ENCODE results near the gene SVBP. TPM values are rescaled to one million over a fixed set of nuclear protein-coding genes. Genes with fewer than 3 reads are reported as not detected.

SVBP gene
- polyA plus RNA-seq, 3 donors: 19.5 to 56.1 (median 54.3) TPM

GRCh38 chr1:42769811-42770210, 47.4 kb downstream of the SVBP start:
- Histone ChIP-seq H3K27ac (ENCODE audit: low read depth in 1 of 2, low read length in 2 of 2) (no peak overlapping the region), H3K79me2 (ENCODE audit: insufficient read depth, low read length) (peaks cover 69% of the 10 kb centered on the region), H3K36me3 (replicated peaks in 1 of 2; ENCODE audit: control insufficient read depth in 1 of 2, insufficient read depth in 2 of 2, low read length in 2 of 2) (peaks cover 10 to 26% of the 10 kb centered on the region in 2 donors), H3K4me1 (ENCODE audit: control insufficient read depth in 1 of 2, insufficient read depth in 2 of 2, low read length in 2 of 2) (peaks cover 22 to 34% of the 10 kb centered on the region in 2 donors), H4K20me1 (ENCODE audit: insufficient read depth, low read length) (peaks cover 5% of the 10 kb centered on the region), H3K27me3 (ENCODE audit: control insufficient read depth in 2 of 2, insufficient read depth in 2 of 2, low read length in 2 of 2) (no peaks in the 10 kb centered on the region), H3K4me3 (replicated peaks in 1 of 3; ENCODE audit: low read depth in 2 of 3, low read length in 3 of 3) (no peak overlapping the region), H3K9me3 (replicated peaks in 1 of 2; ENCODE audit: control insufficient read depth in 1 of 2, insufficient read depth in 1 of 2, low read length in 2 of 2) (no peaks in the 10 kb centered on the region), H2AFZ (ENCODE audit: insufficient read depth, low read depth, low read length, poor library complexity, severe bottlenecking) (no peak overlapping the region), H3K9ac (ENCODE audit: insufficient read depth, low read length, poor library complexity, severe bottlenecking) (no peak overlapping the region), H3K4me2 (replicated peaks; ENCODE audit: extremely low read depth, low read length, poor library complexity, severe bottlenecking) (no peak overlapping the region)
- H3K4me3 Mint-ChIP-seq: no peak overlapping the region
- no peak for TF ChIP-seq CTCF (IDR thresholded peaks at IDR 0.05)
- WGBS (ENCODE audit: insufficient coverage): 100% methylated on average over 1 of the region's 3 CpGs
- H3K4me1 Mint-ChIP-seq: peaks cover 23% of the 10 kb centered on the region
- no peak overlapping the region for H3K27ac Mint-ChIP-seq
- no peaks in the 10 kb centered on the region for H3K27me3 Mint-ChIP-seq (ENCODE audit: low read depth in 3 of 3)
- no peaks in the 10 kb centered on the region for H3K9me3 Mint-ChIP-seq
- intact Hi-C loops (cut with micrococcal nuclease): loop anchor here (5.0 to 10.0 kb wide), 8 partner anchors 47 to 435 kb away; partner anchors contain the start of genes FOXJ3 (in 2 of the 2), ZNF691 (in 2 of the 2), CCDC30 (in 1 of the 2) and CFAP57 (in 1 of the 2)
- no peak for DNase-seq
- peaks cover 22 to 35% of the 10 kb centered on the region in 2 donors for H3K36me3 Mint-ChIP-seq

- Histone ChIP-seq H3K27ac (ENCODE audit: low read depth in 1 of 2, low read length in 2 of 2) (no peak overlapping the region), H3K4me1 (ENCODE audit: control insufficient read depth in 1 of 2, insufficient read depth in 2 of 2, low read length in 2 of 2) (peaks cover 24 to 39% of the 10 kb centered on the region in 2 donors), H3K4me3 (replicated peaks in 1 of 3; ENCODE audit: low read depth in 2 of 3, low read length in 3 of 3) (peak overlapping the region in 1 of 3 experiments; percentile 87), H3K4me2 (replicated peaks; ENCODE audit: extremely low read depth, low read length, poor library complexity, severe bottlenecking) (peak overlapping the region; percentile 98), H3K79me2 (ENCODE audit: insufficient read depth, low read length) (peaks cover 85% of the 10 kb centered on the region), H3K27me3 (ENCODE audit: control insufficient read depth in 2 of 2, insufficient read depth in 2 of 2, low read length in 2 of 2) (no peaks in the 10 kb centered on the region), H3K9ac (ENCODE audit: insufficient read depth, low read length, poor library complexity, severe bottlenecking) (no peak overlapping the region), H2AFZ (ENCODE audit: insufficient read depth, low read depth, low read length, poor library complexity, severe bottlenecking) (peak overlapping the region; percentile 94), H4K20me1 (ENCODE audit: insufficient read depth, low read length) (peaks cover 12% of the 10 kb centered on the region), H3K36me3 (replicated peaks in 1 of 2; ENCODE audit: control insufficient read depth in 1 of 2, insufficient read depth in 2 of 2, low read length in 2 of 2) (peaks cover 0 to 10% of the 10 kb centered on the region in 2 donors), H3K9me3 (replicated peaks in 1 of 2; ENCODE audit: control insufficient read depth in 1 of 2, insufficient read depth in 1 of 2, low read length in 2 of 2) (no peaks in the 10 kb centered on the region)
- intact Hi-C loops (cut with micrococcal nuclease): loop anchor here (5.0 to 10.0 kb wide), 8 partner anchors 49 to 433 kb away; partner anchors contain the start of genes FOXJ3 (in 2 of the 2), ZNF691 (in 2 of the 2), CCDC30 (in 1 of the 2) and CFAP57 (in 1 of the 2)
- Mint-ChIP-seq H3K4me1 (peaks cover 25% of the 10 kb centered on the region), H3K27ac (peak overlapping the region in 1 of 7 donors; percentile 92), H3K27me3 (ENCODE audit: low read depth in 3 of 3) (no peaks in the 10 kb centered on the region), H3K36me3 (peaks cover 10 to 18% of the 10 kb centered on the region in 2 donors), H3K4me3 (no peak overlapping the region), H3K9me3 (no peaks in the 10 kb centered on the region)
- no peak for TF ChIP-seq CTCF (IDR thresholded peaks at IDR 0.05)
- WGBS (ENCODE audit: insufficient coverage): no CpG with 5 or more reads among the region's 2 CpGs
- no peak for DNase-seq
Measured at GRCh38 chr1:42768172-42768571, 49.0 kb downstream of the SVBP start.

All from CD14-positive monocyte (primary cell).